Lower lobe of right lung (tissue), 2 donors: ENCODE measurements around the gene CDK19. TPM values are rescaled to one million over a fixed set of nuclear protein-coding genes. Genes with fewer than 3 reads are reported as not detected.
A peak's percentile ranks its signal among the peaks of the same experiment; 100 is the strongest.

Experiments
- ATAC-seq, 2 donors: fragments of 200-7000 bp; cut with Tn5 transposase; one replicate each; pipeline ENCODE4 v1.9.1; 2020 to 2022; ENCODE audit warnings: mild to moderate bottlenecking in 2 of 2, moderate library complexity in 2 of 2
- DNase-seq: peaks from one replicate; pipeline ENCODE4 v3.0.0-alpha.2; 2020
- H3K27ac ChIP-seq: fragments of 200-600 bp; one replicate; pipeline ENCODE4 v1.8.0; 2022
- H3K27me3 ChIP-seq: fragments of 200-600 bp; one replicate; pipeline ENCODE4 v1.8.0; 2022; ENCODE audit warnings: low read depth
- H3K36me3 ChIP-seq: fragments of 200-600 bp; one replicate; pipeline ENCODE4 v1.8.0; 2022; ENCODE audit warnings: mild to moderate bottlenecking
- H3K4me1 ChIP-seq: fragments of 200-600 bp; one replicate; pipeline ENCODE4 v1.8.0; 2022
- H3K4me3 ChIP-seq: fragments of 200-600 bp; one replicate; pipeline ENCODE4 v1.8.0; 2022; ENCODE audit warnings: mild to moderate bottlenecking
- H3K9me3 ChIP-seq: fragments of 200-600 bp; one replicate; pipeline ENCODE4 v1.8.0; 2022
- CTCF ChIP-seq: fragments of 200-600 bp; IDR thresholded peaks from one replicate; pipeline ENCODE4 v1.8.0; 2022; ENCODE audit warnings: antibody characterized with exemption, mild to moderate bottlenecking
- intact Hi-C: fragments of 100-400 bp; cut with DNase I; formaldehyde crosslinking; loops from one replicate; pipeline ENCODE4 v1.11.0; 2022
- total RNA-seq: library from RNA; stranded (reverse); fragmentation: NEBNext Ultra II Directional; extraction: Animal tissue kit (Norgen Biotek cat#: 25700); gene quantifications from one replicate; pipeline ENCODE4 v1.2.1, GENCODE V29; 2021
- donor health status: DM: no; HTN: yes; CAD: no; lungs with severe emphysema.

CDK19 gene
- total RNA-seq, 1 donor from 2014 or later, result 26.0 TPM

- no peaks in the 10 kb centered on the region for H3K36me3 ChIP-seq
- intact Hi-C loops, result no loop called here
- no peaks in the 10 kb centered on the region for H3K9me3 ChIP-seq
Observed at GRCh38 chr6:110708295-110708950, 106.8 kb downstream of the CDK19 start.

GRCh38 chr6:110705543-110705942 lies 109.7 kb downstream of the CDK19 start:
- H3K27ac ChIP-seq, result no peak overlapping the region
- H3K4me1 ChIP-seq, result peaks cover 15% of the 10 kb centered on the region
- H3K36me3 ChIP-seq, result no peaks in the 10 kb centered on the region
- DNase-seq (no peak), ATAC-seq (no peak)
- no peak overlapping the region for H3K4me3 ChIP-seq
- intact Hi-C loops, result no loop called here
- no peaks in the 10 kb centered on the region for H3K9me3 ChIP-seq
- H3K27me3 ChIP-seq, result no peaks in the 10 kb centered on the region
- TF ChIP-seq CTCF, result no peak

More at GRCh38 chr6:110708295-110708950, 106.8 kb downstream of the CDK19 start:
- Histone ChIP-seq H3K4me3 (no peak overlapping the region), H3K4me1 (peaks cover 14% of the 10 kb centered on the region), H3K27ac (no peak overlapping the region), H3K27me3 (no peaks in the 10 kb centered on the region)
- DNase-seq, result no peak
- no peak for TF ChIP-seq CTCF
- no peak for ATAC-seq

GRCh38 chr6:110703906-110704594 lies 111.2 kb downstream of the CDK19 start:
- no peaks in the 10 kb centered on the region for H3K27me3 ChIP-seq
- no peaks in the 10 kb centered on the region for H3K9me3 ChIP-seq
- H3K4me3 ChIP-seq, result no peak overlapping the region
- peaks cover 15% of the 10 kb centered on the region for H3K4me1 ChIP-seq
- ATAC-seq, result peak in 1 of 2 donors; percentile 44
- DNase-seq, result no peak
- no peaks in the 10 kb centered on the region for H3K36me3 ChIP-seq
- TF ChIP-seq CTCF, result no peak
- intact Hi-C loops, result no loop called here
- H3K27ac ChIP-seq, result no peak overlapping the region

GRCh38 chr6:110703010-110703905 lies 112.0 kb downstream of the CDK19 start:
- ATAC-seq (no peak), DNase-seq (no peak)
- Histone ChIP-seq H3K27ac (no peak overlapping the region), H3K4me3 (no peak overlapping the region), H3K4me1 (peaks cover 11% of the 10 kb centered on the region), H3K27me3 (no peaks in the 10 kb centered on the region), H3K9me3 (no peaks in the 10 kb centered on the region), H3K36me3 (no peaks in the 10 kb centered on the region)
- intact Hi-C loops, result no loop called here
- no peak for TF ChIP-seq CTCF

- intact Hi-C loops, result no loop called here
- Histone ChIP-seq H3K4me1 (peaks cover 11% of the 10 kb centered on the region), H3K27ac (no peak overlapping the region), H3K9me3 (no peaks in the 10 kb centered on the region), H3K4me3 (no peak overlapping the region), H3K27me3 (no peaks in the 10 kb centered on the region), H3K36me3 (no peaks in the 10 kb centered on the region)
- no peak for TF ChIP-seq CTCF
- ATAC-seq (no peak), DNase-seq (no peak)
Observed at GRCh38 chr6:110699780-110700179, 115.5 kb downstream of the CDK19 start.
